HEK293T (cell line): ENCODE measurements around the gene TAF1C.

Source experiments
- BHLHE40 ChIP-seq: fragments of 450-650 bp; IDR thresholded peaks from 2 replicates; pipeline ENCODE4 v1.6.1; 2016; ENCODE audit warnings: mild to moderate bottlenecking, moderate library complexity, borderline replicate concordance
- ELF4 ChIP-seq: fragments of 450-650 bp; IDR thresholded peaks from 2 replicates; pipeline ENCODE4 v1.6.1; 2017; ENCODE audit warnings: antibody characterized with exemption
- FOXK2 ChIP-seq: fragments of 450-650 bp; IDR thresholded peaks from 2 replicates; pipeline ENCODE4 v1.6.1; 2016; ENCODE audit warnings: mild to moderate bottlenecking
- FOXM1 ChIP-seq: fragments of 450-650 bp; IDR thresholded peaks from 2 replicates; pipeline ENCODE4 v1.6.1; 2017; ENCODE audit warnings: mild to moderate bottlenecking, borderline replicate concordance
- LEF1 ChIP-seq: fragments of 450-650 bp; IDR thresholded peaks from 2 replicates; pipeline ENCODE4 v1.6.1; 2017; ENCODE audit warnings: mild to moderate bottlenecking, borderline replicate concordance
- SP1 ChIP-seq: fragments of 450-650 bp; IDR thresholded peaks from 2 replicates; pipeline ENCODE4 v1.6.1; 2017
- SUZ12 ChIP-seq: fragments of 450-650 bp; IDR thresholded peaks from 2 replicates; pipeline ENCODE4 v1.6.1; 2016; ENCODE audit warnings: mild to moderate bottlenecking
- TARDBP ChIP-seq: fragments of 450-650 bp; IDR thresholded peaks from 2 replicates; pipeline ENCODE4 v1.6.1; 2016
- ZNF384 ChIP-seq: fragments of 450-650 bp; IDR thresholded peaks from 2 replicates; pipeline ENCODE4 v1.6.1; 2016

DNA sequence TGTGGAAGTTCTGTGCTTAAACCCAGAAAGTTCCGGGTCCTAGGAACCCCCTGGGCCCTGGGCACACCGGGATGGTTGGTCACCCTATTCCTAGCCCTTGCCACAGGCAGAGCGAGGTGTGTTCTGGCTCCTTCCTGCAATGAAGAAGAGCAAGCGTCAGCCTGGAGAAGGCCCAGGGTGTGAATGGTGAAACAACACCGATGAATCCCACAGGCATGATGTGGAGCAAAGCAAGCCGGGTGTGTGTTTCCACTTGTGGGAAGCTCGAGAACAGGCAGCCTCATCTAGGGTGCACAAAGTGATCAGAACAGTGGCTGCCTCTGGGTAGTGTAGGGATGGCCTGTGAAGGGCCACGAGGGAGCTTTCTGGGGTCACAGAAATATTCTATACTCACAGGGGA is 39.2 kb upstream of the TAF1C start:
- no peak for TF ChIP-seq SP1
- no peak for TF ChIP-seq FOXM1
- TF ChIP-seq TARDBP = no peak
- no peak for TF ChIP-seq ELF4
- TF ChIP-seq BHLHE40 = no peak
- no peak for TF ChIP-seq ZNF384
- no peak for TF ChIP-seq FOXK2
- no peak for TF ChIP-seq LEF1
- TF ChIP-seq SUZ12 = no peak
